Kidney capillary endothelial cell (primary cell): ENCODE data around the gene ZNF148.

Experiments used
- DNase-seq: peaks from one replicate; pipeline ENCODE4 v3.0.0-alpha.2; 2018; ENCODE audit warnings: low spot score

The ZNF148 gene

GRCh38 chr3:125331243-125331642 is 43.9 kb downstream of the ZNF148 start:
- DNase-seq, result no peak

- DNase-seq, result no peak
Observed at GRCh38 chr3:125326957-125327356, 48.2 kb downstream of the ZNF148 start.

GRCh38 chr3:125325746-125326145 is 49.4 kb downstream of the ZNF148 start:
- DNase-seq, result no peak

GRCh38 chr3:125324341-125324740 is 50.8 kb downstream of the ZNF148 start:
- DNase-seq, result no peak

GRCh38 chr3:125322917-125323316 is 52.2 kb downstream of the ZNF148 start:
- no peak for DNase-seq

- DNase-seq, result no peak
Observed at GRCh38 chr3:125322166-125322565, 53.0 kb downstream of the ZNF148 start.

- no peak for DNase-seq
Observed at GRCh38 chr3:125319765-125320164, 55.4 kb downstream of the ZNF148 start.

GRCh38 chr3:125318871-125319270 is 56.3 kb downstream of the ZNF148 start:
- DNase-seq, result no peak

GRCh38 chr3:125318167-125318865 is 56.8 kb downstream of the ZNF148 start:
- DNase-seq, result no peak

- no peak for DNase-seq
Observed at GRCh38 chr3:125317761-125318160, 57.4 kb downstream of the ZNF148 start.

- no peak for DNase-seq
Observed at GRCh38 chr3:125316949-125317348, 58.2 kb downstream of the ZNF148 start.

- DNase-seq, result no peak
Observed at GRCh38 chr3:125316246-125316645, 58.9 kb downstream of the ZNF148 start.

GRCh38 chr3:125313060-125313635 is 62.0 kb downstream of the ZNF148 start:
- DNase-seq, result peak; percentile 62

- DNase-seq, result no peak
Observed at GRCh38 chr3:125310623-125311081, 64.5 kb downstream of the ZNF148 start.

- DNase-seq, result no peak
Observed at GRCh38 chr3:125309476-125309875, 65.6 kb downstream of the ZNF148 start.

- no peak for DNase-seq
Observed at GRCh38 chr3:125306620-125307019, 68.5 kb downstream of the ZNF148 start.

GRCh38 chr3:125302932-125303331 is 72.2 kb downstream of the ZNF148 start:
- DNase-seq, result no peak

- no peak for DNase-seq
Observed at GRCh38 chr3:125300416-125300815, 74.7 kb downstream of the ZNF148 start.

GRCh38 chr3:125294411-125294810 is 80.7 kb downstream of the ZNF148 start:
- no peak for DNase-seq

- DNase-seq, result no peak
Observed at GRCh38 chr3:125292015-125292414, 83.1 kb downstream of the ZNF148 start.

GRCh38 chr3:125289429-125289981 is 85.6 kb downstream of the ZNF148 start:
- no peak for DNase-seq

GRCh38 chr3:125287248-125287647 is 87.9 kb downstream of the ZNF148 start:
- DNase-seq, result no peak

GRCh38 chr3:125281381-125281780 is 93.7 kb downstream of the ZNF148 start:
- DNase-seq, result peak; percentile 2
